Heart left ventricle (tissue), 13 donors: ENCODE results near the gene REPIN1.

Experiments used
- CTCF ChIP-seq, 12 donors: fragments of 200-600 bp; sonication (generic) in 4 of 12; IDR thresholded peaks; one replicate each; pipeline versions ENCODE4 v1.5.0 to v1.8.0; 2018 to 2022; ENCODE audit warnings: antibody characterized with exemption in 12 of 12, mild to moderate bottlenecking in 5 of 12
- POLR2A ChIP-seq, 2 donors: fragments of 450-650 bp; IDR thresholded peaks; one replicate each; pipeline ENCODE4 v1.6.1; 2017; ENCODE audit warnings: antibody characterized with exemption in 2 of 2, mild to moderate bottlenecking in 2 of 2, moderate library complexity in 2 of 2
- donor health status: ischemic (EF 13 %, LVEDD 7.1; RV severe dilation, severe dysfunction).
- donor health status: DM: no; HTN: yes; CAD: no.
- donor health status: DM: no; HTN: no; CAD: no.
- donor health status: ischemic (EF 25% LVEDD 6.9; RV normal size, moderate dysfunction).
- donor health status: ischemic (EF 25% LVEDD 5.7; RV mildly dilated, moderate dysfunction).
- donor health status: ischemic (EF 35%, LVEDD 5.7; RV mildly dilated, moderate dysfunction).
- donor health status: nonischemic (EF 11% LVEDD 7.7; RV severe dilation, severe dysfunction).
- donor health status: DM: yes; HTN: yes; CAD: no.
- donor health status: PGD.
- donor health status: ischemic (EF 29% LVEDD 5.4; RV normal size, mild dysfunction).
- donor health status: nonischemic (EF 23%, LVEDD 6.1; RV moderate dilation, normal function).

GRCh38 chr7:150388306-150388705 lies 19.7 kb downstream of the REPIN1 start:
- TF ChIP-seq CTCF (IDR thresholded peaks at IDR 0.05) (no peak), POLR2A (IDR thresholded peaks at IDR 0.05) (no peak)
